GM20000 (cell line): ENCODE measurements around the gene POLR3B.

Experiments used
- DNase-seq: peaks from one replicate; pipeline ENCODE4 v3.0.0; 2012; ENCODE audit warnings: low spot score
- CTCF ChIP-seq: IDR thresholded peaks from 2 replicates; pipeline ENCODE4 v1.5.1; 2012; ENCODE audit warnings: mild to moderate bottlenecking, control low read depth; ENCODE audit errors: extremely low read depth, missing control alignments

The POLR3B gene

GRCh38 chr12:106511365-106511764, 153.8 kb downstream of the POLR3B start:
- TF ChIP-seq CTCF, result no peak
- DNase-seq, result no peak

GRCh38 chr12:106517314-106517713, 159.8 kb downstream of the POLR3B start:
- no peak for TF ChIP-seq CTCF
- DNase-seq, result no peak

GRCh38 chr12:106519607-106520021, 162.1 kb downstream of the POLR3B start:
- TF ChIP-seq CTCF, result no peak
- DNase-seq, result no peak

GRCh38 chr12:106521901-106522300, 164.4 kb downstream of the POLR3B start:
- no peak for DNase-seq
- TF ChIP-seq CTCF, result no peak

- DNase-seq, result no peak
Measured at GRCh38 chr12:106522708-106523107, 165.2 kb downstream of the POLR3B start.

GRCh38 chr12:106527356-106527755, 169.8 kb downstream of the POLR3B start:
- TF ChIP-seq CTCF, result no peak
- no peak for DNase-seq

More at GRCh38 chr12:106522708-106523107, 165.2 kb downstream of the POLR3B start:
- no peak for TF ChIP-seq CTCF

GRCh38 chr12:106541201-106541600, 183.7 kb downstream of the POLR3B start:
- no peak for TF ChIP-seq CTCF

More at GRCh38 chr12:106541201-106541600, 183.7 kb downstream of the POLR3B start:
- DNase-seq, result no peak
